Measurements from ENCODE around the gene JAML. TPM values are rescaled to one million over a fixed set of nuclear protein-coding genes. Genes with fewer than 3 reads are reported as not detected.

The JAML gene
- total and polyA plus RNA-seq, 2 of the 8 experiments (the other 6 are each of a cell fraction or from before 2014, with no cell fraction given) = 0.12 to 0.58 TPM

DNA sequence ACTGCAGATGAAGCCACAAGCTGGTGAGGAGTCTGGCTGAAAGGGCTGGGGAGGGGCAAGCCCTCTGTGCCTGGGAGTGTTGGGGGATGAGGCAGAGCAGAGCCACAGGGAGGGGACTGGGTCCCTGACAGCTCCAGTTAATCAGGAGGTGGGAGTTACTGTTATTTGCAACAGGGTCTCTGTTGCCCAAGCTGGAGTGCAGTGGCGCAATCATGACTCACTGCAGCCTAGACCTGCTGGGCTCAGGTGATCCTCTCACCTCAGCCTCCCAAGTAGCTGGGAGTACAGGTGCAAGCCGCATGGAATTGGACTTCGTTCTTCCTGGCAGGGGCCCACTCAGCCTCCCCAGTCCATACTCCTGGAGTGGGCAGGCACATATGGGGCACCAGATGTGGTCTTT, 56.1 kb downstream of the JAML start:
- H3K27ac ChIP-seq (ENCODE audit: low read depth, low read length) = no peak overlapping the region
- H3K79me1 ChIP-seq (ENCODE audit: low read depth, low read length) = no peaks in the 10 kb centered on the region
- H2BK12ac ChIP-seq (ENCODE audit: low read depth, low read length) = no peak overlapping the region
- H3K14ac ChIP-seq (ENCODE audit: insufficient read length) = no peak overlapping the region
- peak overlapping the region; percentile 72 for H2BK15ac ChIP-seq (ENCODE audit: low read length)
- WGBS, 2 experiments (ENCODE audit: extremely low coverage in 1 of 2, insufficient coverage in 1 of 2, insufficient read length in 1 of 2, insufficient replicate concordance in 2 of 2, low coverage in 1 of 2, low lambda C conversion rate in 2 of 2, missing lambda C conversion rate in 1 of 2) = 82% methylated on average over 3 of the region's 3 CpGs; no CpG with 5 or more reads in 1 of the 2 experiments
- no peak for DNase-seq (ENCODE audit: low read depth in 1 of 2, low spot score in 2 of 2)
- no peak overlapping the region for H3K9ac ChIP-seq (replicated peaks in 1 of 4; ENCODE audit: extremely low read depth in 1 of 4, low read depth in 3 of 4, low read length in 3 of 4)
- H3K79me2 ChIP-seq (ENCODE audit: control insufficient read depth in 1 of 2, insufficient read depth in 2 of 2, low read length in 2 of 2) = no peaks in the 10 kb centered on the region
- peaks cover 2 to 16% (median 7%) of the 10 kb centered on the region in 4 experiments for H3K4me1 ChIP-seq (replicated peaks in 1 of 4; ENCODE audit: control insufficient read depth in 3 of 4, insufficient read depth in 4 of 4, low read length in 3 of 4)
- ChIA-PET CTCF (ENCODE audit: partially characterized antibody) (interaction anchor here (0.5 to 8.7 kb wide), 3 partner anchors 11 to 217 kb away, joined by 3 to 245 read pairs (median 170); partner anchors contain the start of gene SCN4B), POLR2A (ENCODE audit: partially characterized antibody) (no interaction called here)
- peaks cover 6 to 72% (median 47%) of the 10 kb centered on the region in 4 experiments for H3K27me3 ChIP-seq (replicated peaks in 1 of 4; ENCODE audit: control insufficient read depth in 3 of 4, extremely low read depth in 1 of 4, insufficient read depth in 3 of 4, low read length in 3 of 4)
- H4K20me1 ChIP-seq (replicated peaks in 1 of 2; ENCODE audit: control insufficient read depth in 1 of 2, insufficient read depth in 2 of 2, low read length in 2 of 2) = no peaks in the 10 kb centered on the region
- no peak overlapping the region for H4K91ac ChIP-seq (replicated peaks; ENCODE audit: insufficient read length, low read length)
- TF ChIP-seq SAP30 (IDR thresholded peaks at IDR 0.05; ENCODE audit: insufficient read depth, insufficient replicate concordance, low read length) (no peak), NANOG (IDR thresholded peaks at IDR 0.05; ENCODE audit: insufficient read depth, low read depth, low read length, poor library complexity, severe bottlenecking) (no peak), TEAD4 (IDR thresholded peaks at IDR 0.05; ENCODE audit: low read depth, low read length) (no peak), SUZ12 (IDR thresholded peaks at IDR 0.05; ENCODE audit: low read length) (no peak), CBX5 (IDR thresholded peaks at IDR 0.05; ENCODE audit: low read depth, low read length) (no peak), SP4 (IDR thresholded peaks at IDR 0.05; ENCODE audit: low read length) (no peak), JUN (IDR thresholded peaks at IDR 0.05; ENCODE audit: low read depth, low read length) (no peak)
- TF ChIP-seq, protein P1, sequence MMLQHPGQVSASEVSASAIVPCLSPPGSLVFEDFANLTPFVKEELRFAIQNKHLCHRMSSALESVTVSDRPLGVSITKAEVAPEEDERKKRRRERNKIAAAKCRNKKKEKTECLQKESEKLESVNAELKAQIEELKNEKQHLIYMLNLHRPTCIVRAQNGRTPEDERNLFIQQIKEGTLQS (IDR thresholded peaks at IDR 0.05; ENCODE audit: insufficient read depth, low read depth, low read length) = no peak
- H3K18ac ChIP-seq (ENCODE audit: extremely low read depth, low read length) = peak overlapping the region; percentile 48
- H3K4ac ChIP-seq (replicated peaks; ENCODE audit: insufficient read length, low read depth, low read length) = no peak overlapping the region
- H4K5ac ChIP-seq (ENCODE audit: insufficient read length, low read depth, low read length) = no peak overlapping the region
- H2BK120ac ChIP-seq (replicated peaks; ENCODE audit: low read depth, low read length) = no peak overlapping the region
- no peak overlapping the region for H3K4me2 ChIP-seq (ENCODE audit: insufficient read depth in 1 of 2, low read depth in 2 of 2, low read length in 2 of 2)
- FAIRE-seq = no peak
- H2BK5ac ChIP-seq (ENCODE audit: low read depth, low read length) = no peak overlapping the region
- no peak overlapping the region for H3K56ac ChIP-seq (replicated peaks; ENCODE audit: insufficient read length, low read depth, low read length)
- H2AFZ ChIP-seq (ENCODE audit: low read length) = no peak overlapping the region
- no peak overlapping the region for H3K4me3 ChIP-seq (ENCODE audit: extremely low read depth in 1 of 4, insufficient read depth in 2 of 4, low read depth in 3 of 4, low read length in 4 of 4)
- H2BK20ac ChIP-seq (ENCODE audit: low read length) = no peak overlapping the region
- no peak overlapping the region for H3K23ac ChIP-seq (ENCODE audit: insufficient read length)
- peaks cover 2% of the 10 kb centered on the region for H3K23me2 ChIP-seq (ENCODE audit: low read depth, low read length)
- no peaks in the 10 kb centered on the region for H3K9me3 ChIP-seq (ENCODE audit: insufficient read depth in 2 of 2, low read depth in 1 of 2, low read length in 1 of 2)
- no peak overlapping the region; the same call in 1 of the 2 replicates for H4K8ac ChIP-seq (ENCODE audit: extremely low read depth, insufficient read depth, low read length)
- no peak overlapping the region for H2AK5ac ChIP-seq (ENCODE audit: low read depth, low read length)
- H3K36me3 ChIP-seq (ENCODE audit: control insufficient read depth in 2 of 4, insufficient read depth in 4 of 4, low read length in 3 of 4) = no peaks in the 10 kb centered on the region

All from H1 (cell line).